H1 (cell line): ENCODE data around the gene NRXN3. TPM values are rescaled to one million over a fixed set of nuclear protein-coding genes. Genes with fewer than 3 reads are reported as not detected.

Source experiments
- CTCF ChIA-PET: fragments of 300-600 bp; sonication (Branson Sonifier 250); formaldehyde crosslinking; loops from one replicate; lab custom pipeline; 2021; ENCODE audit not compliant: partially characterized antibody; lab: Charles Lee
- POLR2A ChIA-PET: fragments of 300-600 bp; sonication (Branson Sonifier 250); formaldehyde crosslinking; loops from one replicate; lab custom pipeline; 2021; ENCODE audit warnings: inconsistent platforms; ENCODE audit not compliant: partially characterized antibody; lab: Charles Lee
- DNase-seq, 2 experiments: peaks; one replicate each; pipeline versions ENCODE4 v3.0.0 to v3.0.0-alpha.2; 2010 to 2022; ENCODE audit warnings: low spot score in 2 of 2, low read depth in 1 of 2, mixed read lengths in 1 of 2
- FAIRE-seq: peaks from 2 replicates; lab custom pipeline; 2011; peaks lifted over from hg19 to GRCh38; lab: Jason Lieb, UNC
- H2AFZ ChIP-seq: 2 replicates; pipeline ENCODE4 v1.8.1; 2012; ENCODE audit warnings: low read length, inconsistent platforms
- H2AK5ac ChIP-seq: 2 replicates; pipeline ENCODE4 v1.6.1; 2013; ENCODE audit warnings: low read depth, low read length
- H2BK120ac ChIP-seq: replicated peaks from 2 replicates; pipeline ENCODE3; 2013; ENCODE audit warnings: low read depth, low read length, inconsistent platforms
- H2BK12ac ChIP-seq: 2 replicates; pipeline ENCODE4 v1.6.1; 2013; ENCODE audit warnings: low read depth, low read length
- H2BK15ac ChIP-seq: 2 replicates; pipeline ENCODE4 v1.6.1; 2013; ENCODE audit warnings: low read length
- H2BK20ac ChIP-seq: 2 replicates; pipeline ENCODE4 v1.6.1; 2013; ENCODE audit warnings: low read length
- H2BK5ac ChIP-seq: 2 replicates; pipeline ENCODE4 v1.6.1; 2013; ENCODE audit warnings: low read depth, low read length
- H3K14ac ChIP-seq: 2 replicates; pipeline ENCODE4 v1.6.1; 2013; ENCODE audit warnings: inconsistent platforms; ENCODE audit not compliant: insufficient read length
- H3K18ac ChIP-seq: 2 replicates; pipeline ENCODE4 v1.6.1; 2013; ENCODE audit warnings: low read length; ENCODE audit errors: extremely low read depth
- H3K23ac ChIP-seq: 2 replicates; pipeline ENCODE4 v1.6.1; 2013; ENCODE audit warnings: inconsistent platforms; ENCODE audit not compliant: insufficient read length
- H3K23me2 ChIP-seq: 2 replicates; pipeline ENCODE4 v1.6.1; 2013; ENCODE audit warnings: low read depth, low read length
- H3K27ac ChIP-seq: 2 replicates; pipeline ENCODE4 v1.6.1; 2011; ENCODE audit warnings: low read depth, low read length, inconsistent platforms
- H3K27me3 ChIP-seq, 4 experiments: replicated peaks in 1 of 4; 1 replicate in 1 of 4; 2 replicates in 3 of 4; pipeline versions ENCODE4 v1.6.1 to v1.8.1; 2011 to 2013; ENCODE audit warnings: low read length in 3 of 4, mild to moderate bottlenecking in 3 of 4, inconsistent platforms in 2 of 4, mixed read lengths in 2 of 4, moderate library complexity in 1 of 4; ENCODE audit not compliant: control insufficient read depth in 3 of 4, insufficient read depth in 3 of 4; ENCODE audit errors: extremely low read depth in 1 of 4
- H3K36me3 ChIP-seq, 4 experiments: 2 replicates each; pipeline versions ENCODE4 v1.6.1 to v1.8.1; 2011 to 2013; ENCODE audit warnings: mild to moderate bottlenecking in 4 of 4, low read length in 3 of 4, moderate library complexity in 2 of 4, control low read depth in 1 of 4, inconsistent platforms in 1 of 4; ENCODE audit not compliant: insufficient read depth in 4 of 4, control insufficient read depth in 2 of 4
- H3K4ac ChIP-seq: replicated peaks from 2 replicates; pipeline ENCODE3; 2013; ENCODE audit warnings: low read length, low read depth, mixed read lengths, inconsistent platforms; ENCODE audit not compliant: insufficient read length
- H3K4me1 ChIP-seq, 4 experiments: replicated peaks in 1 of 4; 1 replicate in 1 of 4; 2 replicates in 3 of 4; pipeline versions ENCODE4 v1.6.1 to v1.8.1; 2011 to 2013; ENCODE audit warnings: low read length in 3 of 4, inconsistent platforms in 2 of 4, mixed read lengths in 1 of 4; ENCODE audit not compliant: insufficient read depth in 4 of 4, control insufficient read depth in 3 of 4
- H3K4me2 ChIP-seq, 2 experiments: 2 replicates each; pipeline versions ENCODE4 v1.6.1 to v1.8.1; 2011 to 2013; ENCODE audit warnings: low read depth in 2 of 2, low read length in 2 of 2, control low read depth in 1 of 2, inconsistent platforms in 1 of 2, mild to moderate bottlenecking in 1 of 2; ENCODE audit not compliant: insufficient read depth in 1 of 2
- H3K4me3 ChIP-seq, 4 experiments: fragments of 200-600, 300-600 bp in 1 of 4; sonication (generic), shearing (Covaris generic), sonication (Bioruptor Twin) in 1 of 4; 2 replicates each; pipeline versions ENCODE4 v1.5.1 to v1.8.1; 2011 to 2016; ENCODE audit warnings: low read length in 4 of 4, low read depth in 3 of 4, control low read depth in 2 of 4, inconsistent platforms in 2 of 4, mild to moderate bottlenecking in 2 of 4, mixed read lengths in 1 of 4, moderate library complexity in 1 of 4; ENCODE audit not compliant: insufficient read depth in 2 of 4; ENCODE audit errors: extremely low read depth in 1 of 4
- H3K56ac ChIP-seq: replicated peaks from 2 replicates; pipeline ENCODE3; 2013; ENCODE audit warnings: low read depth, mild to moderate bottlenecking, mixed read lengths, low read length, inconsistent platforms; ENCODE audit not compliant: insufficient read length
- H3K79me1 ChIP-seq: 2 replicates; pipeline ENCODE4 v1.6.1; 2013; ENCODE audit warnings: low read depth, low read length, control low read depth
- H3K79me2 ChIP-seq, 2 experiments: 2 replicates each; pipeline versions ENCODE4 v1.6.1 to v1.8.1; 2012 to 2013; ENCODE audit warnings: low read length in 2 of 2, mild to moderate bottlenecking in 2 of 2, inconsistent platforms in 1 of 2; ENCODE audit not compliant: insufficient read depth in 2 of 2, control insufficient read depth in 1 of 2
- H3K9ac ChIP-seq, 4 experiments: replicated peaks in 1 of 4; 1 replicate in 1 of 4; 2 replicates in 3 of 4; pipeline versions ENCODE4 v1.6.1 to v1.8.1; 2011 to 2013; ENCODE audit warnings: low read depth in 3 of 4, low read length in 3 of 4, control low read depth in 2 of 4, mild to moderate bottlenecking in 2 of 4, moderate library complexity in 2 of 4, inconsistent platforms in 1 of 4; ENCODE audit errors: extremely low read depth in 1 of 4
- H3K9me3 ChIP-seq, 2 experiments: 2 replicates each; pipeline versions ENCODE4 v1.6.1 to v1.8.1; 2012 to 2013; ENCODE audit warnings: mild to moderate bottlenecking in 2 of 2, moderate library complexity in 2 of 2, control low read depth in 1 of 2, inconsistent platforms in 1 of 2, low read depth in 1 of 2, low read length in 1 of 2, mixed read lengths in 1 of 2; ENCODE audit not compliant: insufficient read depth in 2 of 2
- H4K20me1 ChIP-seq, 2 experiments: replicated peaks in 1 of 2; 2 replicates each; pipeline versions ENCODE3 to v1.8.1; 2011 to 2013; ENCODE audit warnings: inconsistent platforms in 2 of 2, low read length in 2 of 2, mild to moderate bottlenecking in 1 of 2; ENCODE audit not compliant: insufficient read depth in 2 of 2, control insufficient read depth in 1 of 2
- H4K5ac ChIP-seq: 2 replicates; pipeline ENCODE4 v1.6.1; 2013; ENCODE audit warnings: low read length, low read depth, mixed read lengths, inconsistent platforms; ENCODE audit not compliant: insufficient read length
- H4K8ac ChIP-seq: 2 replicates; pipeline ENCODE4 v1.8.0; 2013; ENCODE audit warnings: mild to moderate bottlenecking, moderate library complexity, low read length, inconsistent platforms; ENCODE audit not compliant: insufficient read depth; ENCODE audit errors: extremely low read depth
- H4K91ac ChIP-seq: replicated peaks from 2 replicates; pipeline ENCODE3; 2013; ENCODE audit warnings: low read length, mixed read lengths, inconsistent platforms; ENCODE audit not compliant: insufficient read length
- ATF2 ChIP-seq: IDR thresholded peaks from 2 replicates; pipeline ENCODE4 v1.6.1; 2012; ENCODE audit warnings: low read length, inconsistent platforms
- EGR1 ChIP-seq: IDR thresholded peaks from 2 replicates; pipeline ENCODE4 v1.6.1; 2011; ENCODE audit warnings: low read depth, low read length, borderline replicate concordance
- EP300 ChIP-seq, 2 experiments: IDR thresholded peaks; 1 replicate in 1 of 2; 2 replicates in 1 of 2; pipeline ENCODE4 v1.6.1; 2011 to 2012; ENCODE audit warnings: low read depth in 2 of 2, low read length in 2 of 2, mild to moderate bottlenecking in 2 of 2, borderline replicate concordance in 1 of 2, inconsistent platforms in 1 of 2, moderate library complexity in 1 of 2
- GABPA ChIP-seq: IDR thresholded peaks from 2 replicates; pipeline ENCODE4 v1.6.1; 2011; ENCODE audit warnings: mild to moderate bottlenecking, low read length, moderate library complexity, borderline replicate concordance; ENCODE audit not compliant: insufficient read depth
- PHF8 ChIP-seq: fragments of 200-600 bp; sonication (generic); conservative IDR thresholded peaks from 2 replicates; pipeline ENCODE4 v1.7.1; 2012; ENCODE audit warnings: low read depth, mild to moderate bottlenecking, inconsistent platforms, low read length, moderate library complexity
- SP1 ChIP-seq: IDR thresholded peaks from 2 replicates; pipeline ENCODE4 v1.6.1; 2011; ENCODE audit warnings: low read depth, low read length
- TEAD4 ChIP-seq: IDR thresholded peaks from 2 replicates; pipeline ENCODE4 v1.6.1; 2012; ENCODE audit warnings: low read depth, low read length, inconsistent platforms, mixed read lengths
- WGBS, 2 experiments: shearing (Covaris generic) in 1 of 2; methylation state at CpG; one replicate each; pipeline versions ENCODE4 v1.1.6 to v1.1.7; 2013 to 2015; ENCODE audit warnings: low lambda C conversion rate in 2 of 2, mixed read lengths in 2 of 2, inconsistent platforms in 1 of 2, low coverage in 1 of 2, missing lambda C conversion rate in 1 of 2; ENCODE audit not compliant: insufficient replicate concordance in 2 of 2, insufficient coverage in 1 of 2, insufficient read length in 1 of 2; ENCODE audit errors: extremely low coverage in 1 of 2, missing lambda C conversion rate in 1 of 2; 5-methylcytosine and 5-hydroxymethylcytosine counted together
- polyA plus RNA-seq, 7 experiments: library from polyadenylated mRNA; depleted of rRNA in 3 of 7; stranded (reverse) in 5 of 7; unstranded in 2 of 7; fragments of >200 nt in 5 of 7; fragments of 200-250 nt in 2 of 7; gene quantifications; 1 replicate in 5 of 7; 2 replicates in 1 of 7; 4 replicates in 1 of 7; pipeline versions ENCODE4 v1.2.1 to v1.2.3, GENCODE V29; 2011 to 2013; ENCODE audit warnings: missing spikeins in 2 of 7, mixed read lengths in 2 of 7
- total RNA-seq: library from RNA; stranded (reverse); fragmentation: NEBNext Ultra II Directional; extraction: Animal tissue kit (Norgen Biotek cat#: 25700); gene quantifications from 2 replicates; pipeline ENCODE4 v1.2.1, GENCODE V29; 2021

NRXN3 gene
- total and polyA plus RNA-seq, 2 of the 8 experiments (the other 6 are each of a cell fraction or from before 2014, with no cell fraction given) = 2.6 to 4.1 TPM

DNA sequence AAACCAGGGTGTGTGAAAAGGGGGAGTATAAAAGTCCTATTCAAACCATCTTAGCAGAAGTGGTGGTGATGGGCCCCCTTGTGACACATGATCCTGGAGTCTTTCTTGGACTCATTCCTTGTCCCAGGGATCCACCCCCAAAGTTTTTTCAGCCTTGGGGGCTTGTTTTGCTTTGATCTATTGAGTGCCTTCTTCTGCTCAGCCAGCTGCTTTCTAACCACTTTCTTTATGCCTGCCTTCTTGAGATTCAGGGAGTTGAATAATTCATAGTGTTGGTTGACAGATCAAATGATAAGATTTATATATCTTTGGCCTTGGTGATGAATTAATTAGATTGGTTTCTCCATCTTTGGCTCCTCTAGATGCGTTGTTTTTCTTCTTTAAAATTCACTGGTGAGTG lies 1114.4 kb downstream of the NRXN3 start:
- no peaks in the 10 kb centered on the region for H3K79me2 ChIP-seq
- H3K4me1 ChIP-seq = peaks cover 5 to 24% (median 10%) of the 10 kb centered on the region in 4 experiments; a peak in 6 of 7 replicates
- no peak overlapping the region for H3K23ac ChIP-seq
- no peak overlapping the region for H3K4me2 ChIP-seq
- H4K5ac ChIP-seq = no peak overlapping the region
- DNase-seq = no peak
- H2BK12ac ChIP-seq = no peak overlapping the region
- H3K36me3 ChIP-seq = no peaks in the 10 kb centered on the region
- 94% methylated on average over 1 of the region's 1 CpG; no CpG with 5 or more reads in 1 of the 2 experiments for WGBS, 2 experiments
- no peak overlapping the region for H3K18ac ChIP-seq
- no peak overlapping the region for H3K56ac ChIP-seq
- no peak overlapping the region for H3K27ac ChIP-seq
- no peak overlapping the region for H2BK15ac ChIP-seq
- no peak overlapping the region for H2AFZ ChIP-seq
- FAIRE-seq = no peak
- H4K8ac ChIP-seq = no peak overlapping the region
- H2BK120ac ChIP-seq = no peak overlapping the region
- peaks cover 0 to 4% of the 10 kb centered on the region in 2 experiments for H4K20me1 ChIP-seq
- no peak overlapping the region for H3K4me3 ChIP-seq
- POLR2A ChIA-PET = no interaction called here
- no peak overlapping the region for H2AK5ac ChIP-seq
- no peaks in the 10 kb centered on the region for H3K9me3 ChIP-seq
- H3K79me1 ChIP-seq = no peaks in the 10 kb centered on the region; the same call in 1 of the 2 replicates
- H3K27me3 ChIP-seq = peaks cover 4 to 30% (median 24%) of the 10 kb centered on the region in 4 experiments
- H2BK20ac ChIP-seq = no peak overlapping the region
- no peak overlapping the region for H4K91ac ChIP-seq
- peaks cover 16% of the 10 kb centered on the region for H3K23me2 ChIP-seq
- CTCF ChIA-PET = no interaction called here
- no peak overlapping the region for H3K9ac ChIP-seq
- no peak overlapping the region for H3K4ac ChIP-seq
- no peak overlapping the region for H3K14ac ChIP-seq
- H2BK5ac ChIP-seq = no peak overlapping the region
- TF ChIP-seq ATF2 (no peak), PHF8 (no peak), SP1 (no peak), EGR1 (no peak), EP300 (IDR thresholded peaks at IDR 0.05; ENCODE audit: borderline replicate concordance in 1 of 2, low read depth in 2 of 2, low read length in 2 of 2) (no peak), GABPA (no peak), TEAD4 (no peak)
